AG09319 (cell line): Measurements from ENCODE around the gene DYNLRB1.

ENCODE experiments used
- DNase-seq: peaks from one replicate; pipeline ENCODE4 v3.0.0-alpha.2; 2010; ENCODE audit warnings: low read depth; ENCODE audit errors: extremely low read depth
- CTCF ChIP-seq: IDR thresholded peaks from 2 replicates; pipeline ENCODE4 v1.5.1; 2011; ENCODE audit warnings: low read depth, mild to moderate bottlenecking, inconsistent platforms, low read length, moderate library complexity

The DYNLRB1 gene

GRCh38 chr20:34573541-34574300, 57.5 kb downstream of the DYNLRB1 start:
- no peak for TF ChIP-seq CTCF
- no peak for DNase-seq

DNA sequence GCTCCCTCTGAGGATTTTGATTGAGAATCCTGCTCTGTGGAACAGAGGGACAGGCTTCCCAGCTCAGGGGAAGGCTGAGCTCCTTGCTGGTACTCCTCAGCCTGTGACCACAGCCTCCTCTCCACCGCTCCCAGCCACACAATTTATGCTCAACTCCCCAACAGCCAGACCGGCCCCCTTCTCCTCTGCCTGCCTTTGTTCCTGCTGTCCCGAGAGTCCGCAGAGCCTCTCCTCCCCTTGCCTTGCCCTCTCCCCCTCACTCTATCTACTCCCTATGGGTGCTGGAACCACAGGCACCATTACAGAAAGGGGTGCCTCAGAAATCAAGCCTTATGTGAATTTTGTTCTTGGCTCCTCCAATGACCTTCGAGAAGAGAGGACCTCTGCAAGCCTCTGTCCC, 58.2 kb downstream of the DYNLRB1 start:
- no peak for TF ChIP-seq CTCF
- no peak for DNase-seq

- DNase-seq: no peak
- TF ChIP-seq CTCF: no peak
Observed at GRCh38 chr20:34574861-34575260, 58.6 kb downstream of the DYNLRB1 start.

GRCh38 chr20:34575271-34575670, 59.0 kb downstream of the DYNLRB1 start:
- TF ChIP-seq CTCF: no peak
- DNase-seq: no peak

- DNase-seq: no peak
- TF ChIP-seq CTCF: no peak
Observed at GRCh38 chr20:34575756-34576155, 59.5 kb downstream of the DYNLRB1 start.

DNA sequence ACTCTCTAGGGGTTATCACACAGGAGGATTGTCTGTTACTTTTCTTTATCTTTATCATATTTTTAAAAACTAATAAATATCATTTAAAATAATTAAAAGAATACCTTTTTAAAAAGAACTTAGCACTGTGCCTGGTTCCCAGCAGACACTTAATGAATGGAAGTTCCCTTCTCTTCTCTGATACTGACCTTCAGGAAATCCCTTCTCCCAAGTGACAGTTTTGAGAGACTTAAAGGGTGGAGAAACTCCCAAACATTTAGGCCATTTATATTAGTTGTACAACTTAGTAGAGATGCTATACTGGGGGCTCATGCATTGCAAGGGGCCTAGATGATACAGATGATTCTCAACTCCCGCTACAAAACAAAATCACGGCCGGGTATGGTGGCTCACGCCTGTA, 60.8 kb downstream of the DYNLRB1 start:
- TF ChIP-seq CTCF: no peak
- no peak for DNase-seq

GRCh38 chr20:34578025-34578424, 61.8 kb downstream of the DYNLRB1 start:
- DNase-seq: no peak
- TF ChIP-seq CTCF: no peak
